Fibroblast of mammary gland (primary cell): ENCODE measurements around the gene ARHGAP44.

Experiments
- DNase-seq: peaks from one replicate; pipeline ENCODE4 v3.0.0-alpha.2; 2010; ENCODE audit warnings: low read depth
- H3K4me3 ChIP-seq: 2 replicates; pipeline ENCODE4 v1.5.1; 2011; ENCODE audit warnings: low read depth, mild to moderate bottlenecking, low read length, moderate library complexity; ENCODE audit not compliant: control insufficient read depth
- CTCF ChIP-seq: conservative IDR thresholded peaks from 2 replicates; pipeline ENCODE4 v1.5.1; 2011; ENCODE audit warnings: low read depth, low read length, inconsistent platforms; ENCODE audit not compliant: control insufficient read depth, insufficient read depth

The ARHGAP44 gene

GRCh38 chr17:12998874-12999273, 209.6 kb downstream of the ARHGAP44 start:
- no peak for DNase-seq
- no peak overlapping the region for H3K4me3 ChIP-seq
- no peak for TF ChIP-seq CTCF

GRCh38 chr17:13000561-13000960, 211.3 kb downstream of the ARHGAP44 start:
- no peak for DNase-seq
- TF ChIP-seq CTCF, result no peak
- H3K4me3 ChIP-seq, result no peak overlapping the region

- no peak for TF ChIP-seq CTCF
- no peak for DNase-seq
- no peak overlapping the region for H3K4me3 ChIP-seq
These were observed 212.8 kb downstream of the ARHGAP44 start for GRCh38 chr17:13001991-13002615.

GRCh38 chr17:13002761-13003453, 213.6 kb downstream of the ARHGAP44 start:
- TF ChIP-seq CTCF, result peak; percentile 83
- peak; percentile 79 for DNase-seq
- no peak overlapping the region for H3K4me3 ChIP-seq

GRCh38 chr17:13003454-13003851, 214.2 kb downstream of the ARHGAP44 start:
- H3K4me3 ChIP-seq, result no peak overlapping the region
- no peak for DNase-seq
- no peak for TF ChIP-seq CTCF

- TF ChIP-seq CTCF, result no peak
- no peak overlapping the region for H3K4me3 ChIP-seq
- no peak for DNase-seq
These were observed 214.6 kb downstream of the ARHGAP44 start for GRCh38 chr17:13003927-13004326.
